ENCODE measurements around the gene RASGRP1. TPM values are rescaled to one million over a fixed set of nuclear protein-coding genes. Genes with fewer than 3 reads are reported as not detected.

Gene RASGRP1
- total RNA-seq, 1 experiment from 2014 or later: 1.6 TPM

DNA sequence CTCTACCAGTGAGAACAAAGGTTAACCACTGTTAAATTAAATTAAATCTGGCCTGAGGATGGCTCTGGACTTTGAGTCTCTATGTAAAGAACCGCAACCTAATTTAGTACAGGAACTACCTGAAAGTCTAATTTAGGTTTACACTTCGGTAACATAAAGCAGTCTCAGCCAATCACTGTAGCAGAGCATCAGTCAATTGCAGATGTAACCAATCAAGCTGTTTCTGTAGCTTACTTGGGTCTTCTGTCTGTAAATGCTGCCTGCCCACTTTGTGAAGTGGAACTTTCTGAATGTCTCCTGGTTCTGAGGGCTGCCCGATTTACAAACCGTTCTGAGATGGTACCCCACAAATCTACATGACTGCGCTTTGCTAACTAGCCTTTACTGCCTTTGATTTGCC lies 39.1 kb upstream of the RASGRP1 start:
- Histone ChIP-seq H3K27ac (ENCODE audit: low read depth, low read length) (no peak overlapping the region), H3K9me3 (ENCODE audit: control insufficient read depth in 1 of 2, insufficient read depth in 1 of 2, low read depth in 1 of 2, low read length in 2 of 2) (no peaks in the 10 kb centered on the region), H3K9ac (ENCODE audit: low read length) (no peak overlapping the region), H3K36me3 (ENCODE audit: control insufficient read depth in 1 of 2, insufficient read depth in 2 of 2, low read length in 2 of 2) (no peaks in the 10 kb centered on the region), H3K9me2 (ENCODE audit: insufficient read depth) (no peaks in the 10 kb centered on the region), H2AFZ (ENCODE audit: low read depth, low read length, poor library complexity, severe bottlenecking) (no peak overlapping the region), H3K27me3 (ENCODE audit: insufficient read depth, low read length) (peaks cover 39% of the 10 kb centered on the region), H4K20me1 (ENCODE audit: insufficient read depth) (no peaks in the 10 kb centered on the region), H3K4me1 (ENCODE audit: control insufficient read depth in 1 of 2, insufficient read depth in 2 of 2, low read length in 2 of 2) (no peaks in the 10 kb centered on the region), H3K79me2 (ENCODE audit: insufficient read depth, low read length) (no peaks in the 10 kb centered on the region), H3K4me3 (replicated peaks in 1 of 2; ENCODE audit: low read depth in 1 of 2, low read length in 2 of 2) (no peak overlapping the region), H3K4me2 (ENCODE audit: low read length) (no peak overlapping the region)
- DNase-seq (ENCODE audit: low read depth, low spot score) (no peak), ATAC-seq (no peak)
- ChIA-PET RAD21 (ENCODE audit: low non-redundant PET in 1 of 2, low total read pairs in 2 of 2, uncharacterized antibody in 2 of 2, unreplicated experiment in 2 of 2) (no interaction called here), CTCF (no interaction called here), POLR2A (no interaction called here)
- no TSS peak for BruUV-seq (replicated peaks)
- TF ChIP-seq SP1 (IDR thresholded peaks at IDR 0.05; ENCODE audit: low read depth) (no peak), RAD21 (IDR thresholded peaks at IDR 0.05; ENCODE audit: low read depth) (no peak), POLR2AphosphoS5 (IDR thresholded peaks at IDR 0.05; ENCODE audit: low read depth, low read length) (no peak), POLR2A (IDR thresholded peaks at IDR 0.05; ENCODE audit: borderline replicate concordance, extremely low read depth, insufficient read depth, insufficient read length) (no peak)
- TF ChIP-seq, protein P1, sequence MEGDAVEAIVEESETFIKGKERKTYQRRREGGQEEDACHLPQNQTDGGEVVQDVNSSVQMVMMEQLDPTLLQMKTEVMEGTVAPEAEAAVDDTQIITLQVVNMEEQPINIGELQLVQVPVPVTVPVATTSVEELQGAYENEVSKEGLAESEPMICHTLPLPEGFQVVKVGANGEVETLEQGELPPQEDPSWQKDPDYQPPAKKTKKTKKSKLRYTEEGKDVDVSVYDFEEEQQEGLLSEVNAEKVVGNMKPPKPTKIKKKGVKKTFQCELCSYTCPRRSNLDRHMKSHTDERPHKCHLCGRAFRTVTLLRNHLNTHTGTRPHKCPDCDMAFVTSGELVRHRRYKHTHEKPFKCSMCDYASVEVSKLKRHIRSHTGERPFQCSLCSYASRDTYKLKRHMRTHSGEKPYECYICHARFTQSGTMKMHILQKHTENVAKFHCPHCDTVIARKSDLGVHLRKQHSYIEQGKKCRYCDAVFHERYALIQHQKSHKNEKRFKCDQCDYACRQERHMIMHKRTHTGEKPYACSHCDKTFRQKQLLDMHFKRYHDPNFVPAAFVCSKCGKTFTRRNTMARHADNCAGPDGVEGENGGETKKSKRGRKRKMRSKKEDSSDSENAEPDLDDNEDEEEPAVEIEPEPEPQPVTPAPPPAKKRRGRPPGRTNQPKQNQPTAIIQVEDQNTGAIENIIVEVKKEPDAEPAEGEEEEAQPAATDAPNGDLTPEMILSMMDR (IDR thresholded peaks at IDR 0.05 in 2 of 3, conservative IDR thresholded peaks at IDR 0.05 in 1 of 3; ENCODE audit: borderline replicate concordance in 1 of 3, insufficient read depth in 1 of 3, low read depth in 2 of 3, low read length in 2 of 3): no peak
- intact Hi-C loops (cut with micrococcal nuclease): no loop called here

DNA sequence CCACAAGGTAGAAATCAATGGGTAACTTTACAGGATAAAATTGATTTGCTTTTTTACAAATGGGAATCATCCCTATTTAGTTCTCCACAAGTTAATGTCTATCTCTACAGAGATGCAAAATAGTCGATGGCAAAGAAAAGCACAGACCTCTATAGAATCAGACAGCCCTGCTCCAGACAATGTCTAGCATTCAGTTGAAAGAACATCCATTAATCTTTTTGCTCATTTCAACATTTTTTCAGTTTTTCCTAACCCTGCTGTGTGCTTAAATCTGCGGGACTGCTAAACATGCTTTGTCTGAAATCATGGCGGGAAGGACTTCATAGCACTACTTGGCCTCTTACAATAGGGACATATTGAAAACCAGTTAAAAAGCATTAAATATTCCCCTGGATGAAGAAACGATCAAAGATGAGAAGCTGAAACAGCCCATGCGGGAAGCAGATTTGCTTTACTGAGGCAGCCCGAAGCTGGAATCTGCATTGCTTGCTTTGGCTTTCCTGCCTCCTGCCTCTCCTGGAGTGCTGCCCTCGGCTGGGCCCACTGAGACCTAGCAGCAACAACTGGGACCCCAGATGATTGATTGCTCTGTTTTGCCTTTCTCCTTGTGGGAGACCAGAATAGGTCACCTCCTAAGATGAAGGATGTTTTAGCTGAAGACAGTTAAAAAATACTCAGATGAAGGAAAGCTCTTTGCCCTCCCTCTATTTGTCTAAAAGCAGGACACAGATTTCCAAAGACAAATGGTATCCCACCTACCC lies 38.5 kb upstream of the RASGRP1 start:
- intact Hi-C loops (cut with micrococcal nuclease): no loop called here
- no TSS peak for BruUV-seq (replicated peaks)
- H3K4me3 ChIP-seq (replicated peaks in 1 of 2; ENCODE audit: low read depth in 1 of 2, low read length in 2 of 2): no peak overlapping the region
- no peaks in the 10 kb centered on the region for H3K36me3 ChIP-seq (ENCODE audit: control insufficient read depth in 1 of 2, insufficient read depth in 2 of 2, low read length in 2 of 2)
- no peaks in the 10 kb centered on the region for H3K9me3 ChIP-seq (ENCODE audit: control insufficient read depth in 1 of 2, insufficient read depth in 1 of 2, low read depth in 1 of 2, low read length in 2 of 2)
- H2AFZ ChIP-seq (ENCODE audit: low read depth, low read length, poor library complexity, severe bottlenecking): no peak overlapping the region
- CTCF ChIA-PET: no interaction called here
- no peak overlapping the region for H3K27ac ChIP-seq (ENCODE audit: low read depth, low read length)
- no peaks in the 10 kb centered on the region for H3K4me1 ChIP-seq (ENCODE audit: control insufficient read depth in 1 of 2, insufficient read depth in 2 of 2, low read length in 2 of 2)
- TF ChIP-seq CBX3 (IDR thresholded peaks at IDR 0.05; ENCODE audit: low read depth) (no peak), EZH2 (IDR thresholded peaks at IDR 0.05) (no peak), CEBPB (IDR thresholded peaks at IDR 0.05; ENCODE audit: low read depth) (no peak), RAD21 (IDR thresholded peaks at IDR 0.05; ENCODE audit: low read depth) (no peak), ZFX (IDR thresholded peaks at IDR 0.05) (no peak), SRF (IDR thresholded peaks at IDR 0.05; ENCODE audit: low read depth) (no peak), SP1 (IDR thresholded peaks at IDR 0.05; ENCODE audit: low read depth) (no peak)
- TF ChIP-seq, protein P2, sequence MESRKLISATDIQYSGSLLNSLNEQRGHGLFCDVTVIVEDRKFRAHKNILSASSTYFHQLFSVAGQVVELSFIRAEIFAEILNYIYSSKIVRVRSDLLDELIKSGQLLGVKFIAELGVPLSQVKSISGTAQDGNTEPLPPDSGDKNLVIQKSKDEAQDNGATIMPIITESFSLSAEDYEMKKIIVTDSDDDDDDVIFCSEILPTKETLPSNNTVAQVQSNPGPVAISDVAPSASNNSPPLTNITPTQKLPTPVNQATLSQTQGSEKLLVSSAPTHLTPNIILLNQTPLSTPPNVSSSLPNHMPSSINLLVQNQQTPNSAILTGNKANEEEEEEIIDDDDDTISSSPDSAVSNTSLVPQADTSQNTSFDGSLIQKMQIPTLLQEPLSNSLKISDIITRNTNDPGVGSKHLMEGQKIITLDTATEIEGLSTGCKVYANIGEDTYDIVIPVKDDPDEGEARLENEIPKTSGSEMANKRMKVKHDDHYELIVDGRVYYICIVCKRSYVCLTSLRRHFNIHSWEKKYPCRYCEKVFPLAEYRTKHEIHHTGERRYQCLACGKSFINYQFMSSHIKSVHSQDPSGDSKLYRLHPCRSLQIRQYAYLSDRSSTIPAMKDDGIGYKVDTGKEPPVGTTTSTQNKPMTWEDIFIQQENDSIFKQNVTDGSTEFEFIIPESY (IDR thresholded peaks at IDR 0.05; ENCODE audit: extremely low read depth, insufficient replicate concordance, low read length): no peak
- H3K27me3 ChIP-seq (ENCODE audit: insufficient read depth, low read length): peaks cover 37% of the 10 kb centered on the region
- H4K20me1 ChIP-seq (ENCODE audit: insufficient read depth): no peaks in the 10 kb centered on the region
- POLR2A ChIA-PET: interaction anchor here (1.1 kb wide), 1 partner anchor 22 kb away, joined by 3 read pairs; no protein-coding TSS in a partner anchor
- H3K9ac ChIP-seq (ENCODE audit: low read length): no peak overlapping the region
- no peaks in the 10 kb centered on the region for H3K9me2 ChIP-seq (ENCODE audit: insufficient read depth)
- DNase-seq (ENCODE audit: low read depth, low spot score) (no peak), ATAC-seq (no peak)
- no peak overlapping the region for H3K4me2 ChIP-seq (ENCODE audit: low read length)
- RAD21 ChIA-PET (ENCODE audit: low non-redundant PET in 1 of 2, low total read pairs in 2 of 2, uncharacterized antibody in 2 of 2, unreplicated experiment in 2 of 2): no interaction called here
- no peaks in the 10 kb centered on the region for H3K79me2 ChIP-seq (ENCODE audit: insufficient read depth, low read length)

Data from HCT116 (cell line).